Panc1 (cell line): ENCODE results near the gene FAM13C.

Experiments used
- CTCF ChIP-seq: fragments of 450-650 bp; IDR thresholded peaks from 2 replicates; pipeline ENCODE4 v1.5.1; 2017; ENCODE audit warnings: mild to moderate bottlenecking
- POLR2AphosphoS5 ChIP-seq: IDR thresholded peaks from 2 replicates; pipeline ENCODE4 v1.6.1; 2012; ENCODE audit warnings: mild to moderate bottlenecking, low read depth, low read length, moderate library complexity
- REST ChIP-seq, 2 experiments: IDR thresholded peaks; 2 replicates each; pipeline ENCODE4 v1.6.1; 2011 to 2012; ENCODE audit warnings: low read depth in 2 of 2, control low read depth in 1 of 2, low read length in 1 of 2, mild to moderate bottlenecking in 1 of 2, moderate library complexity in 1 of 2; ENCODE audit not compliant: insufficient read depth in 1 of 2
- SIN3A ChIP-seq: IDR thresholded peaks from 2 replicates; pipeline ENCODE4 v1.6.1; 2012; ENCODE audit warnings: low read depth, mild to moderate bottlenecking, low read length, moderate library complexity, borderline replicate concordance; ENCODE audit not compliant: insufficient read depth
- TCF7L2 ChIP-seq: IDR thresholded peaks from 2 replicates; pipeline ENCODE4 v1.6.1; 2011; ENCODE audit warnings: mild to moderate bottlenecking, low read depth, low read length, inconsistent platforms

GRCh38 chr10:59287587-59288255 lies 74.6 kb downstream of the FAM13C start:
- no peak for TF ChIP-seq REST (IDR thresholded peaks at IDR 0.05; ENCODE audit: insufficient read depth in 1 of 2, low read depth in 2 of 2, low read length in 1 of 2)
- no peak for TF ChIP-seq CTCF
- TF ChIP-seq POLR2AphosphoS5: no peak
- TF ChIP-seq TCF7L2: no peak
- TF ChIP-seq SIN3A: no peak
